ENCODE measurements around the gene FHIT. TPM values are rescaled to one million over a fixed set of nuclear protein-coding genes. Genes with fewer than 3 reads are reported as not detected.

The FHIT gene
- total RNA-seq, 4 donors from 2014 or later, result 3.2 to 10.9 (median 6.4) TPM

GRCh38 chr3:59818919-59819300 lies 1432.3 kb downstream of the FHIT start:
- ATAC-seq (ENCODE audit: low FRiP score) (no peak), DNase-seq (ENCODE audit: low spot score) (no peak)
- TF ChIP-seq CTCF (IDR thresholded peaks at IDR 0.05), result no peak

- peak; percentile 81 for DNase-seq (ENCODE audit: low spot score)
- ATAC-seq (ENCODE audit: low FRiP score), result peak; percentile 95
- TF ChIP-seq CTCF (IDR thresholded peaks at IDR 0.05), result no peak
Measured at GRCh38 chr3:59818033-59818918, 1433.0 kb downstream of the FHIT start.

GRCh38 chr3:59817511-59817910 lies 1433.7 kb downstream of the FHIT start:
- no peak for TF ChIP-seq CTCF (IDR thresholded peaks at IDR 0.05)
- DNase-seq (ENCODE audit: low spot score) (no peak), ATAC-seq (ENCODE audit: low FRiP score) (no peak)

DNA sequence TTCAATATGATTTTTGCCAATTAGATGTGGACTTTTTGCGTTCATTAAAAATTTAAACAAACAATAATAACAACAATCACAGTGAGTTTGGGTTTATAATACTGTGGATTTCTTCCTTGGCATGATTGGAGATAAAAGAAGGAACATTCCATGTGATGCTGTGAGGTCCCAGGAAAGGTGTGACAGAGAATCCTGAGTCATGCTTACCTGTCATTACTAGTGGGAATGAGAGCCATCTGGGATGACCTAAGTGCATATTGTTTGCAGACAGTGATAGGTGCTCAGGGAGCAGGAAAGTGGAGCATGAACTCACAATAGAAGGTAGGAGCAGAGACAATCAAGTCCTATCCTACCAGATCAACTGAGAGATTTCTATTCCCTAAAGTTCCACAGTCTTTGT lies 1434.9 kb downstream of the FHIT start:
- DNase-seq (ENCODE audit: low spot score), result no peak
- TF ChIP-seq CTCF (IDR thresholded peaks at IDR 0.05), result no peak

DNA sequence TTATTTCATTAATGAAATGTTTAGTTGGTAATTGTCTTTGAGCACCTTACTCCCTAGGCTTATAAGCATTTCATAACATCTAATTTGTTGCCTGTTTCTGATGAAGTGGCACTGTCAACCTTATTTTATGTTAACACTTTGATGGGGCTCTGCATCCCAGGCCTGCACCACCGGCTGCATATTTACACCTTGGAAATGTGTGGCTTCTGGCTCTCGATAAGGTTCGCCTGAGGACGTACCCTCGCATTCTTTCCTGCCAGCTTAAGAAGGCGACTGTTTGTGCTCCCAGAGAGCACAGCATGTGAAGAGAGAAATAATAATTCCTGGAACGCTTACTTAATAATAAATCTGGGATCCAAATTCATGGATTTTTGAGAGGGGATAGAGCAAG lies 1438.1 kb downstream of the FHIT start:
- TF ChIP-seq CTCF (IDR thresholded peaks at IDR 0.05), result no peak
- ATAC-seq (ENCODE audit: low FRiP score) (no peak), DNase-seq (ENCODE audit: low spot score) (no peak)

More for the DNA sequence above, 1434.9 kb downstream of the FHIT start:
- no peak for ATAC-seq (ENCODE audit: low FRiP score)

GRCh38 chr3:59812237-59813147 lies 1438.8 kb downstream of the FHIT start:
- TF ChIP-seq CTCF (IDR thresholded peaks at IDR 0.05), result no peak
- ATAC-seq (ENCODE audit: low FRiP score) (no peak), DNase-seq (ENCODE audit: low spot score) (no peak)

Data from omental fat pad (tissue), 4 donors.